ENCODE measurements around the gene PDE4D. TPM values are rescaled to one million over a fixed set of nuclear protein-coding genes. Genes with fewer than 3 reads are reported as not detected.

The PDE4D gene
- total RNA-seq, 1 donor from 2014 or later = 6.8 TPM

- no peak for TF ChIP-seq CTCF (IDR thresholded peaks at IDR 0.05; ENCODE audit: insufficient read depth, low read length, severe bottlenecking)
- Histone ChIP-seq H3K4me3 (ENCODE audit: low read depth, low read length) (no peak overlapping the region), H3K36me3 (ENCODE audit: control insufficient read depth, insufficient read depth, low read length) (no peaks in the 10 kb centered on the region), H3K27me3 (ENCODE audit: control insufficient read depth, insufficient read depth, low read length) (no peaks in the 10 kb centered on the region)
- DNase-seq (ENCODE audit: low read depth) (peak; percentile 78), FAIRE-seq (no peak)
These were observed 94.5 kb downstream of the PDE4D start for GRCh38 chr5:59798862-59799667.

- Histone ChIP-seq H3K4me3 (ENCODE audit: low read depth, low read length) (no peak overlapping the region), H3K27me3 (ENCODE audit: control insufficient read depth, insufficient read depth, low read length) (no peaks in the 10 kb centered on the region), H3K36me3 (ENCODE audit: control insufficient read depth, insufficient read depth, low read length) (no peaks in the 10 kb centered on the region)
- no peak for DNase-seq (ENCODE audit: low read depth)
- FAIRE-seq = no peak
- no peak for TF ChIP-seq CTCF (IDR thresholded peaks at IDR 0.05; ENCODE audit: insufficient read depth, low read length, severe bottlenecking)
These were observed 98.4 kb downstream of the PDE4D start for GRCh38 chr5:59795141-59795540.

GRCh38 chr5:59792983-59793585 is 100.4 kb downstream of the PDE4D start:
- Histone ChIP-seq H3K27me3 (ENCODE audit: control insufficient read depth, insufficient read depth, low read length) (no peaks in the 10 kb centered on the region), H3K4me3 (ENCODE audit: low read depth, low read length) (no peak overlapping the region), H3K36me3 (ENCODE audit: control insufficient read depth, insufficient read depth, low read length) (no peaks in the 10 kb centered on the region)
- no peak for FAIRE-seq
- TF ChIP-seq CTCF (IDR thresholded peaks at IDR 0.05; ENCODE audit: insufficient read depth, low read length, severe bottlenecking) = no peak
- peak; percentile 96 for DNase-seq (ENCODE audit: low read depth)

GRCh38 chr5:59791617-59792016 is 101.9 kb downstream of the PDE4D start:
- no peak for TF ChIP-seq CTCF (IDR thresholded peaks at IDR 0.05; ENCODE audit: insufficient read depth, low read length, severe bottlenecking)
- Histone ChIP-seq H3K27me3 (ENCODE audit: control insufficient read depth, insufficient read depth, low read length) (no peaks in the 10 kb centered on the region), H3K4me3 (ENCODE audit: low read depth, low read length) (no peak overlapping the region), H3K36me3 (ENCODE audit: control insufficient read depth, insufficient read depth, low read length) (no peaks in the 10 kb centered on the region)
- no peak for DNase-seq (ENCODE audit: low read depth)
- FAIRE-seq = no peak

- DNase-seq (ENCODE audit: low read depth) (no peak), FAIRE-seq (no peak)
- H3K36me3 ChIP-seq (ENCODE audit: control insufficient read depth, insufficient read depth, low read length) = no peaks in the 10 kb centered on the region
- TF ChIP-seq CTCF (IDR thresholded peaks at IDR 0.05; ENCODE audit: insufficient read depth, low read length, severe bottlenecking) = no peak
- no peak overlapping the region for H3K4me3 ChIP-seq (ENCODE audit: low read depth, low read length)
- no peaks in the 10 kb centered on the region for H3K27me3 ChIP-seq (ENCODE audit: control insufficient read depth, insufficient read depth, low read length)
These were observed 102.6 kb downstream of the PDE4D start for GRCh38 chr5:59790776-59791475.

Data from bronchial epithelial cell (primary cell).